GM10266 (cell line): Measurements from ENCODE around the gene PPP1CB.

Experiments
- DNase-seq: peaks from one replicate; pipeline ENCODE4 v3.0.0; 2012; ENCODE audit errors: extremely low spot score
- TF ChIP-seq, protein P1 (sequence below): IDR thresholded peaks from 2 replicates; pipeline ENCODE4 v1.5.1; 2012; ENCODE audit warnings: mild to moderate bottlenecking, low read depth; ENCODE audit not compliant: control insufficient read depth, insufficient read depth; ENCODE audit errors: missing control alignments

PPP1CB gene

GRCh38 chr2:28745225-28745624, 6.4 kb upstream of the PPP1CB start:
- TF ChIP-seq, protein P1, sequence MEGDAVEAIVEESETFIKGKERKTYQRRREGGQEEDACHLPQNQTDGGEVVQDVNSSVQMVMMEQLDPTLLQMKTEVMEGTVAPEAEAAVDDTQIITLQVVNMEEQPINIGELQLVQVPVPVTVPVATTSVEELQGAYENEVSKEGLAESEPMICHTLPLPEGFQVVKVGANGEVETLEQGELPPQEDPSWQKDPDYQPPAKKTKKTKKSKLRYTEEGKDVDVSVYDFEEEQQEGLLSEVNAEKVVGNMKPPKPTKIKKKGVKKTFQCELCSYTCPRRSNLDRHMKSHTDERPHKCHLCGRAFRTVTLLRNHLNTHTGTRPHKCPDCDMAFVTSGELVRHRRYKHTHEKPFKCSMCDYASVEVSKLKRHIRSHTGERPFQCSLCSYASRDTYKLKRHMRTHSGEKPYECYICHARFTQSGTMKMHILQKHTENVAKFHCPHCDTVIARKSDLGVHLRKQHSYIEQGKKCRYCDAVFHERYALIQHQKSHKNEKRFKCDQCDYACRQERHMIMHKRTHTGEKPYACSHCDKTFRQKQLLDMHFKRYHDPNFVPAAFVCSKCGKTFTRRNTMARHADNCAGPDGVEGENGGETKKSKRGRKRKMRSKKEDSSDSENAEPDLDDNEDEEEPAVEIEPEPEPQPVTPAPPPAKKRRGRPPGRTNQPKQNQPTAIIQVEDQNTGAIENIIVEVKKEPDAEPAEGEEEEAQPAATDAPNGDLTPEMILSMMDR: no peak
- DNase-seq: no peak

DNA sequence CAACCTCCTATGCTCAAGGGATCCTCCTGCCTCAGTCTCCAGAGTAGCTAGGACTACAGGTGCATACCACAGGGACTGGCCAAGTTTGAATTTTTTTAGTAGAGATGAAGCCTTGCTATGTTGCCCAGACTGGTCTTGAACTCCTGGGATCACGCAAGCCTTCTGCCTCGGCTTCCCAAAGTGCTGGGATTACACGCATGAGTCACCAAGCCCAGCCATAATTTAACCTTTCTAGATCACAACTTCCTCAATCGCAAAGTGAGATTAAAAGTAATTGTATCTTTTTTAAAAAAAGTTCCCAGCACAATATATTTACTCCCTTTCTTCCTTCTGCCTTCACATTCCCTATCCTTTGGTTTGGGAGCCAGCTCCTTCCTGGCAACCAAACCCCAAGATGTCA, 5.8 kb upstream of the PPP1CB start:
- no peak for DNase-seq
- TF ChIP-seq, protein P1: no peak

GRCh38 chr2:28746429-28747111, 5.1 kb upstream of the PPP1CB start:
- TF ChIP-seq, protein P1: no peak
- DNase-seq: no peak

DNA sequence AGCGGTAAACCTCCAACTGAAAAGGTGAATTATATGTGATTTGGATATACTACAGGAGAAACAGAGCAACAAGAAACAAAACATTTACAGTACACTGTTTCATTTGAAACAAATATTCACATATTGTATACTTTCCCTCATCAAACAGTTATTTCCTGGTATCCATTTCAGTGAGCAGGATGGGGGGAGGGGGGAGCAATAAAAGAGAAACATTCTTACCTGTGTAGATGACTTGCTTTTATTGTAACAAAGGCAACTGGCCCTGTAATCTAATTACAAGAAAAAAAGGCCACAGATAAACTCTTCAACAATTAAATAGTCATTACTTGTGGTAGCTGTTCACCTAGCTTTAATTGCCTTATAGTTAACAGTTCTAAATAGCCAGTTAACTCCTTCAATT, 3.9 kb upstream of the PPP1CB start:
- TF ChIP-seq, protein P1: no peak
- DNase-seq: no peak

DNA sequence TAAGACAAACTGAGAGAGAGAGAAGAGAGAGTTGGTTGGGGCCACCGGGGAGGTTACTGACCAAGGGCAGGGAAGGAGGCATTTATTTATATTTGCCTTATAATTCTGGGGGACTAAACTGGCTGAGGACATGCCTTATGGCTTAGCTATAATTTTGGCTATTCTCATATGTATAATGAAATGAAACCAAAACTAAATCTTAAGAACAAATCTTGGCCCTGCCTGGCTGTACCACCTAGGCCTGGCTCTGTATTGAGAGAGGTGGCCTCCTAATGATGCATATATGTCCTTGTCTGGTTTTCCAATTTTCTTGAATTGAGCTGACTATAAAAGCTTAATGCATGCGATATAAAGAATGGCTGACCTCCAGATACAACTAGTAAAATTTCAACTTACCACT, 3.5 kb upstream of the PPP1CB start:
- TF ChIP-seq, protein P1: no peak
- DNase-seq: no peak

DNA sequence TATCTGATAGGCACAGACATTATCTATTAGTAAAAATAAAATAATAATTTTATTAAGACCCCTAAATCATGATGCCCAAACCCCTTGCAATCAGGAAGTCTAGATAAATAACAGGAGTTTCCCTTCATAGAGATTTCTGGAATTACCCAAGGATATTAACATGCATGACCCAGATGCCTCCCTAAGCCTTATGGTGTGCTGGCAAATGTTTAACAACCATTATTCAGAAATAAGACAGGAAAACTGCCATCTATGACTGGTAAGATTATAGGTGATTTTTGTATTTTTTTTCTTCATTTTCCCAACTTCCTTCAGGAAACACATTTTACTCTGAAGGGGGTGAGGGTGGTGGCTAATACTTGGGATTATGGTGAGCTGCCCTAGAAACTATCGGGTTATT, 2.7 kb upstream of the PPP1CB start:
- TF ChIP-seq, protein P1: no peak
- no peak for DNase-seq

DNA sequence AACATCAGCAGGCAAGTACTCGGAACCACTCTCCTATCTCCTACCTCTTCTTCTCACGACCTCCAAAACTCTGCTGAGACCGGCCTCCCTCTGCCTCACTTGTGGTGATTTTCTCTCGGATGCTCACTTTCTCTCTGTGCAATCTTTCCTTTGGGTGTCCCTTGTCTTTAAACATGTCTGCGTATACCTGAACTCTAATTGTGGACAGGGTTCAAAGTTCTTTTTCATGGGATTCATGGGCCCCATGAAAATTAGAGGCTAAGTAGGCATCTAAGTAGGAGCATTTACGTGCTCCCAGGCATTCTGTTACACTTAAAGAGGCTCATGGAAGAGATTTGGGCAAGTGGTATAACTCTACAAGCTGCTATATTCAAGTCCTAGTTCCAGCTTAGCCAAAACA, 2.1 kb upstream of the PPP1CB start:
- TF ChIP-seq, protein P1: no peak
- DNase-seq: no peak
